GM12878 (cell line): Measurements from ENCODE around the gene ZDHHC11B.
"Not testable (repeated sequence)": the region's sequence is repeated elsewhere in the genome, so short reads cannot be mapped to it uniquely, and the experiment has no call there.

Experiments used
- JUND ChIP-seq: IDR thresholded peaks from 2 replicates; pipeline ENCODE4 v1.6.1; 2012; ENCODE audit warnings: low read depth, mild to moderate bottlenecking, low read length, improper control_type of control experiment, moderate library complexity
- MEF2A ChIP-seq: IDR thresholded peaks from 2 replicates; pipeline ENCODE4 v1.6.1; 2011; ENCODE audit warnings: low read depth, mild to moderate bottlenecking, low read length, moderate library complexity; ENCODE audit not compliant: insufficient read depth
- NBN ChIP-seq: fragments of 450-650 bp; IDR thresholded peaks from 2 replicates; pipeline ENCODE4 v1.6.1; 2016
- POLR2A ChIP-seq: IDR thresholded peaks from 2 replicates; pipeline ENCODE4 v1.6.1; 2011; ENCODE audit warnings: low read depth, mild to moderate bottlenecking, low read length
- STAT3 ChIP-seq: IDR thresholded peaks from 2 replicates; pipeline ENCODE4 v1.6.1; 2011; ENCODE audit warnings: low read depth, low read length, improper control_type of control experiment
- TF ChIP-seq, protein P1 (sequence below): IDR thresholded peaks from 2 replicates; pipeline ENCODE4 v1.6.1; 2011; ENCODE audit warnings: low read depth, low read length, improper control_type of control experiment, borderline replicate concordance

DNA sequence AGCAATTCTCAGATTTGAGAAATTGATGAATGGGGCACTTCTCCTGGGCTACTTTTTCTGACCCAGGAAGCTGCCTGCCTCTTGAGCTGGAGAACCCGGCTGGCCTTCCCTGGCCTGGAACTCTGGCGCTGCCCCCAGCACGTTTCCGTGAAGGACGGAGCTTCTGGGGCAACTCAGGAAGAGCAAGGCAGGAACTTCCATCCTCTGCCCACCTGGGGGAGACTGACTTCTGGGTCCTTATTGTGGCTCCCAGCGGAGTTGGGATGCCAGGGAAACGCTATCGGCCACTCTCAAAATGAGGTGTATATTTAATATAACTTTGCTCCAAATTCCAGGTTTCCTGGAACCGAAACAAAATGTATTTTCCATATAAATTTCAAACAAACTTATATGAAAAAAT is 57.4 kb downstream of the ZDHHC11B start:
- not testable (repeated sequence) for TF ChIP-seq STAT3, NBN, MEF2A, JUND, POLR2A
- TF ChIP-seq, protein P1, sequence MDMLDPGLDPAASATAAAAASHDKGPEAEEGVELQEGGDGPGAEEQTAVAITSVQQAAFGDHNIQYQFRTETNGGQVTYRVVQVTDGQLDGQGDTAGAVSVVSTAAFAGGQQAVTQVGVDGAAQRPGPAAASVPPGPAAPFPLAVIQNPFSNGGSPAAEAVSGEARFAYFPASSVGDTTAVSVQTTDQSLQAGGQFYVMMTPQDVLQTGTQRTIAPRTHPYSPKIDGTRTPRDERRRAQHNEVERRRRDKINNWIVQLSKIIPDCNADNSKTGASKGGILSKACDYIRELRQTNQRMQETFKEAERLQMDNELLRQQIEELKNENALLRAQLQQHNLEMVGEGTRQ, result not testable (repeated sequence)
